GM18502 (cell line): ENCODE data around the gene HTT.

Source experiments
- ATAC-seq: cut with Tn5 transposase; IDR thresholded peaks from one replicate; pipeline ENCODE4 v1.9.1; 2021; ENCODE audit warnings: mild to moderate bottlenecking; ENCODE audit not compliant: unreplicated experiment, poor library complexity

The HTT gene

GRCh38 chr4:3213106-3213425 is 138.6 kb downstream of the HTT start:
- no peak for ATAC-seq

GRCh38 chr4:3213661-3214250 is 139.3 kb downstream of the HTT start:
- no peak for ATAC-seq

GRCh38 chr4:3215256-3215655 is 140.8 kb downstream of the HTT start:
- no peak for ATAC-seq

- no peak for ATAC-seq
These were observed 141.3 kb downstream of the HTT start for GRCh38 chr4:3215733-3216132.

GRCh38 chr4:3217266-3217665 is 142.8 kb downstream of the HTT start:
- no peak for ATAC-seq

GRCh38 chr4:3217771-3218170 is 143.3 kb downstream of the HTT start:
- ATAC-seq: no peak

GRCh38 chr4:3218824-3219760 is 144.6 kb downstream of the HTT start:
- ATAC-seq: no peak

- ATAC-seq: no peak
These were observed 145.4 kb downstream of the HTT start for GRCh38 chr4:3219761-3220475.

GRCh38 chr4:3220476-3221183 is 146.1 kb downstream of the HTT start:
- no peak for ATAC-seq

- no peak for ATAC-seq
These were observed 146.7 kb downstream of the HTT start for GRCh38 chr4:3221184-3221494.

GRCh38 chr4:3221996-3222395 is 147.5 kb downstream of the HTT start:
- no peak for ATAC-seq

GRCh38 chr4:3223346-3223745 is 148.9 kb downstream of the HTT start:
- no peak for ATAC-seq

- no peak for ATAC-seq
These were observed 149.7 kb downstream of the HTT start for GRCh38 chr4:3223956-3224748.

GRCh38 chr4:3225071-3225850 is 150.8 kb downstream of the HTT start:
- ATAC-seq: no peak

GRCh38 chr4:3225936-3226335 is 151.5 kb downstream of the HTT start:
- no peak for ATAC-seq

GRCh38 chr4:3226467-3226866 is 152.0 kb downstream of the HTT start:
- no peak for ATAC-seq

GRCh38 chr4:3226944-3227343 is 152.5 kb downstream of the HTT start:
- no peak for ATAC-seq

- ATAC-seq: no peak
These were observed 153.6 kb downstream of the HTT start for GRCh38 chr4:3227878-3228675.

- ATAC-seq: no peak
These were observed 154.4 kb downstream of the HTT start for GRCh38 chr4:3228881-3229280.
